Measurements from ENCODE around the gene ENPEP.
"Not testable (repeated sequence)": the region's sequence is repeated elsewhere in the genome, so short reads cannot be mapped to it uniquely, and the experiment has no call there.

Gene ENPEP

GRCh38 chr4:110475080-110475479 lies 875 bp upstream of the ENPEP start:
- H3K4me1 ChIP-seq (ENCODE audit: insufficient read depth, low read length): peaks cover 16% of the 10 kb centered on the region
- not testable (repeated sequence) for H3K9me3 ChIP-seq (ENCODE audit: control insufficient read depth, insufficient read depth, low read length); H3K9ac ChIP-seq (ENCODE audit: low read depth, low read length)

GRCh38 chr4:110477836-110478235 lies 1.9 kb downstream of the ENPEP start:
- Histone ChIP-seq H3K9ac (ENCODE audit: low read depth, low read length) (no peak overlapping the region), H3K36me3 (ENCODE audit: insufficient read depth, low read length) (no peaks in the 10 kb centered on the region), H3K9me3 (ENCODE audit: control insufficient read depth, insufficient read depth, low read length) (no peaks in the 10 kb centered on the region), H3K4me1 (ENCODE audit: insufficient read depth, low read length) (peaks cover 18% of the 10 kb centered on the region)

More at GRCh38 chr4:110475080-110475479, 875 bp upstream of the ENPEP start:
- H3K36me3 ChIP-seq (ENCODE audit: insufficient read depth, low read length): not testable (repeated sequence)

- no peak overlapping the region for H3K9ac ChIP-seq (ENCODE audit: low read depth, low read length)
- H3K9me3 ChIP-seq (ENCODE audit: control insufficient read depth, insufficient read depth, low read length): no peaks in the 10 kb centered on the region
- peaks cover 14% of the 10 kb centered on the region for H3K4me1 ChIP-seq (ENCODE audit: insufficient read depth, low read length)
- H3K36me3 ChIP-seq (ENCODE audit: insufficient read depth, low read length): no peaks in the 10 kb centered on the region
Measured at GRCh38 chr4:110480031-110480549, 4.1 kb downstream of the ENPEP start.

GRCh38 chr4:110480746-110481271 lies 4.9 kb downstream of the ENPEP start:
- Histone ChIP-seq H3K36me3 (ENCODE audit: insufficient read depth, low read length) (no peaks in the 10 kb centered on the region), H3K9me3 (ENCODE audit: control insufficient read depth, insufficient read depth, low read length) (no peaks in the 10 kb centered on the region), H3K9ac (ENCODE audit: low read depth, low read length) (no peak overlapping the region), H3K4me1 (ENCODE audit: insufficient read depth, low read length) (peaks cover 9% of the 10 kb centered on the region)

- no peak overlapping the region for H3K9ac ChIP-seq (ENCODE audit: low read depth, low read length)
- no peaks in the 10 kb centered on the region for H3K36me3 ChIP-seq (ENCODE audit: insufficient read depth, low read length)
- H3K4me1 ChIP-seq (ENCODE audit: insufficient read depth, low read length): peaks cover 27% of the 10 kb centered on the region
- no peaks in the 10 kb centered on the region for H3K9me3 ChIP-seq (ENCODE audit: control insufficient read depth, insufficient read depth, low read length)
Measured at GRCh38 chr4:110483516-110483915, 7.6 kb downstream of the ENPEP start.

GRCh38 chr4:110484029-110484428 lies 8.1 kb downstream of the ENPEP start:
- peaks cover 30% of the 10 kb centered on the region for H3K4me1 ChIP-seq (ENCODE audit: insufficient read depth, low read length)
- no peak overlapping the region for H3K9ac ChIP-seq (ENCODE audit: low read depth, low read length)
- H3K36me3 ChIP-seq (ENCODE audit: insufficient read depth, low read length): no peaks in the 10 kb centered on the region
- no peaks in the 10 kb centered on the region for H3K9me3 ChIP-seq (ENCODE audit: control insufficient read depth, insufficient read depth, low read length)

GRCh38 chr4:110484767-110485166 lies 8.8 kb downstream of the ENPEP start:
- Histone ChIP-seq H3K9ac (ENCODE audit: low read depth, low read length) (no peak overlapping the region), H3K4me1 (ENCODE audit: insufficient read depth, low read length) (peaks cover 30% of the 10 kb centered on the region)

GRCh38 chr4:110485452-110485851 lies 9.5 kb downstream of the ENPEP start:
- H3K9ac ChIP-seq (ENCODE audit: low read depth, low read length): no peak overlapping the region
- H3K36me3 ChIP-seq (ENCODE audit: insufficient read depth, low read length): no peaks in the 10 kb centered on the region
- H3K9me3 ChIP-seq (ENCODE audit: control insufficient read depth, insufficient read depth, low read length): no peaks in the 10 kb centered on the region
- peaks cover 28% of the 10 kb centered on the region for H3K4me1 ChIP-seq (ENCODE audit: insufficient read depth, low read length)

More at GRCh38 chr4:110484767-110485166, 8.8 kb downstream of the ENPEP start:
- Histone ChIP-seq H3K9me3 (ENCODE audit: control insufficient read depth, insufficient read depth, low read length) (no peaks in the 10 kb centered on the region), H3K36me3 (ENCODE audit: insufficient read depth, low read length) (no peaks in the 10 kb centered on the region)

- peaks cover 21% of the 10 kb centered on the region for H3K4me1 ChIP-seq (ENCODE audit: insufficient read depth, low read length)
- no peak overlapping the region for H3K9ac ChIP-seq (ENCODE audit: low read depth, low read length)
Measured at GRCh38 chr4:110486256-110486655, 10.3 kb downstream of the ENPEP start.

GRCh38 chr4:110486850-110487249 lies 10.9 kb downstream of the ENPEP start:
- not testable (repeated sequence) for H3K9me3 ChIP-seq (ENCODE audit: control insufficient read depth, insufficient read depth, low read length); H3K9ac ChIP-seq (ENCODE audit: low read depth, low read length)
- H3K4me1 ChIP-seq (ENCODE audit: insufficient read depth, low read length): peaks cover 21% of the 10 kb centered on the region

More at GRCh38 chr4:110486256-110486655, 10.3 kb downstream of the ENPEP start:
- Histone ChIP-seq H3K9me3 (ENCODE audit: control insufficient read depth, insufficient read depth, low read length) (no peaks in the 10 kb centered on the region), H3K36me3 (ENCODE audit: insufficient read depth, low read length) (no peaks in the 10 kb centered on the region)

GRCh38 chr4:110487873-110488272 lies 11.9 kb downstream of the ENPEP start:
- peaks cover 21% of the 10 kb centered on the region for H3K4me1 ChIP-seq (ENCODE audit: insufficient read depth, low read length)
- no peaks in the 10 kb centered on the region for H3K9me3 ChIP-seq (ENCODE audit: control insufficient read depth, insufficient read depth, low read length)
- no peaks in the 10 kb centered on the region for H3K36me3 ChIP-seq (ENCODE audit: insufficient read depth, low read length)
- H3K9ac ChIP-seq (ENCODE audit: low read depth, low read length): peak overlapping the region; percentile 13; the same call in 1 of the 2 replicates

More at GRCh38 chr4:110486850-110487249, 10.9 kb downstream of the ENPEP start:
- H3K36me3 ChIP-seq (ENCODE audit: insufficient read depth, low read length): not testable (repeated sequence)

GRCh38 chr4:110489901-110490508 lies 14.1 kb downstream of the ENPEP start:
- H3K9ac ChIP-seq (ENCODE audit: low read depth, low read length): no peak overlapping the region
- H3K36me3 ChIP-seq (ENCODE audit: insufficient read depth, low read length): no peaks in the 10 kb centered on the region
- peaks cover 21% of the 10 kb centered on the region for H3K4me1 ChIP-seq (ENCODE audit: insufficient read depth, low read length)
- H3K9me3 ChIP-seq (ENCODE audit: control insufficient read depth, insufficient read depth, low read length): no peaks in the 10 kb centered on the region

GRCh38 chr4:110492522-110492921 lies 16.6 kb downstream of the ENPEP start:
- no peaks in the 10 kb centered on the region for H3K9me3 ChIP-seq (ENCODE audit: control insufficient read depth, insufficient read depth, low read length)
- no peaks in the 10 kb centered on the region for H3K36me3 ChIP-seq (ENCODE audit: insufficient read depth, low read length)
- H3K9ac ChIP-seq (ENCODE audit: low read depth, low read length): no peak overlapping the region
- H3K4me1 ChIP-seq (ENCODE audit: insufficient read depth, low read length): peaks cover 10% of the 10 kb centered on the region

GRCh38 chr4:110493520-110493919 lies 17.6 kb downstream of the ENPEP start:
- Histone ChIP-seq H3K36me3 (ENCODE audit: insufficient read depth, low read length) (no peaks in the 10 kb centered on the region), H3K4me1 (ENCODE audit: insufficient read depth, low read length) (peaks cover 3% of the 10 kb centered on the region)

GRCh38 chr4:110498420-110498819 lies 22.5 kb downstream of the ENPEP start:
- Histone ChIP-seq H3K9me3 (ENCODE audit: control insufficient read depth, insufficient read depth, low read length) (no peaks in the 10 kb centered on the region), H3K9ac (ENCODE audit: low read depth, low read length) (no peak overlapping the region), H3K4me1 (ENCODE audit: insufficient read depth, low read length) (no peaks in the 10 kb centered on the region; the same call in 1 of the 2 replicates), H3K36me3 (ENCODE audit: insufficient read depth, low read length) (no peaks in the 10 kb centered on the region)

More at GRCh38 chr4:110493520-110493919, 17.6 kb downstream of the ENPEP start:
- no peaks in the 10 kb centered on the region for H3K9me3 ChIP-seq (ENCODE audit: control insufficient read depth, insufficient read depth, low read length)
- no peak overlapping the region for H3K9ac ChIP-seq (ENCODE audit: low read depth, low read length)

Measured in ES-I3 (cell line).